Breast epithelium (tissue), 4 donors: ENCODE results near the gene TRAF3IP1. TPM values are rescaled to one million over a fixed set of nuclear protein-coding genes. Genes with fewer than 3 reads are reported as not detected.
"Not testable (repeated sequence)": the region's sequence is repeated elsewhere in the genome, so short reads cannot be mapped to it uniquely, and the experiment has no call there.

Experiments
- DNase-seq, 2 donors: peaks; one replicate each; pipeline ENCODE4 v3.0.0-alpha.2; 2019; ENCODE audit warnings: low spot score in 2 of 2
- H3K27ac ChIP-seq, 2 donors: fragments of 200-600 bp; sonication (generic) in 1 of 2; one replicate each; pipeline ENCODE4 v1.5.1; 2016 to 2019; ENCODE audit warnings: mild to moderate bottlenecking in 1 of 2
- H3K27me3 ChIP-seq, 2 donors: fragments of 200-600 bp; sonication (generic) in 1 of 2; one replicate each; pipeline versions ENCODE4 v1.5.1 to v1.6.0; 2017 to 2019; ENCODE audit warnings: control low read depth in 1 of 2, mild to moderate bottlenecking in 1 of 2
- H3K36me3 ChIP-seq: fragments of 200-600 bp; one replicate; pipeline ENCODE4 v1.5.1; 2019
- H3K4me1 ChIP-seq, 2 donors: fragments of 200-600 bp; sonication (generic); one replicate each; pipeline ENCODE4 v1.5.1; 2016 to 2019; ENCODE audit warnings: control low read depth in 1 of 2
- H3K4me3 ChIP-seq, 3 donors: fragments of 200-600 bp; sonication (generic); 1 replicate in 2 of 3; 2 replicates in 1 of 3; pipeline ENCODE4 v1.5.1; 2016 to 2019; ENCODE audit warnings: mild to moderate bottlenecking in 3 of 3, moderate library complexity in 2 of 3
- H3K9me3 ChIP-seq, 2 donors: fragments of 200-600 bp; sonication (generic) in 1 of 2; one replicate each; pipeline ENCODE4 v1.5.1; 2016 to 2019; ENCODE audit warnings: control low read depth in 1 of 2
- POLR2A ChIP-seq: fragments of 450-650 bp; IDR thresholded peaks from one replicate; pipeline ENCODE4 v1.6.1; 2016; ENCODE audit warnings: antibody characterized with exemption, mild to moderate bottlenecking, moderate library complexity
- POLR2AphosphoS5 ChIP-seq, 3 donors: sonication (generic); formaldehyde crosslinking; IDR thresholded peaks; one replicate each; pipeline ENCODE4 v1.6.1; 2017; ENCODE audit warnings: antibody characterized with exemption in 3 of 3
- intact Hi-C: fragments of 100-400 bp; cut with DNase I; formaldehyde crosslinking; loops from one replicate; pipeline ENCODE4 v1.15.1; 2023; ENCODE audit warnings: low total_unique reads
- total RNA-seq, 3 donors: library from RNA; depleted of rRNA; stranded (reverse); fragments of >200 nt; gene quantifications; one replicate each; pipeline ENCODE4 v1.1.0, GENCODE V29; 2016
- TF ChIP-seq, protein P1 (sequence below), 3 donors: fragments of 450-650 bp; IDR thresholded peaks; one replicate each; pipeline ENCODE4 v1.5.1; 2016 to 2017; ENCODE audit warnings: antibody characterized with exemption in 3 of 3, mild to moderate bottlenecking in 3 of 3, moderate library complexity in 3 of 3

Gene TRAF3IP1
- total RNA-seq, 3 donors from 2014 or later = 12.1 to 20.6 (median 15.7) TPM

DNA sequence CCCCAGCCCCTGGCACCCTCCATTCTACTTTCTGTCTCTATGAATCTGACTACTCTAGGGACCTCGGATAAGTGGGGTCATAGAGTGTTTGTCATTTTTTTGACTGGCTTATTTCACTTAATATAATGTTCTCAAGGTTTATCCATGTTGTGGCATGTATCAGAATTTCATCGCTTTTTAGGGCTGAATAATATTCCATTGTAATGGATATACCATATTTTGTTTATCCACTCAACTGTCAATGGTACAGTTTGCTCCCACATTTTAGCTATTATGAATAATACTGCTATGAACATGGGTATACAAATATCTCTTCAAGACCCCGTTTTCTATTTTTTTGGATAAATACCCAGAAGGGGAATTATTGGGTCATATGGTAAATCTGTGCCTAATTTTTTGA, 7.4 kb downstream of the TRAF3IP1 start:
- Histone ChIP-seq H3K9me3 (no peaks in the 10 kb centered on the region), H3K36me3 (no peaks in the 10 kb centered on the region), H3K27me3 (no peaks in the 10 kb centered on the region), H3K27ac (no peak overlapping the region), H3K4me1 (no peaks in the 10 kb centered on the region), H3K4me3 (no peak overlapping the region)
- intact Hi-C loops = no loop called here
- TF ChIP-seq, protein P1, sequence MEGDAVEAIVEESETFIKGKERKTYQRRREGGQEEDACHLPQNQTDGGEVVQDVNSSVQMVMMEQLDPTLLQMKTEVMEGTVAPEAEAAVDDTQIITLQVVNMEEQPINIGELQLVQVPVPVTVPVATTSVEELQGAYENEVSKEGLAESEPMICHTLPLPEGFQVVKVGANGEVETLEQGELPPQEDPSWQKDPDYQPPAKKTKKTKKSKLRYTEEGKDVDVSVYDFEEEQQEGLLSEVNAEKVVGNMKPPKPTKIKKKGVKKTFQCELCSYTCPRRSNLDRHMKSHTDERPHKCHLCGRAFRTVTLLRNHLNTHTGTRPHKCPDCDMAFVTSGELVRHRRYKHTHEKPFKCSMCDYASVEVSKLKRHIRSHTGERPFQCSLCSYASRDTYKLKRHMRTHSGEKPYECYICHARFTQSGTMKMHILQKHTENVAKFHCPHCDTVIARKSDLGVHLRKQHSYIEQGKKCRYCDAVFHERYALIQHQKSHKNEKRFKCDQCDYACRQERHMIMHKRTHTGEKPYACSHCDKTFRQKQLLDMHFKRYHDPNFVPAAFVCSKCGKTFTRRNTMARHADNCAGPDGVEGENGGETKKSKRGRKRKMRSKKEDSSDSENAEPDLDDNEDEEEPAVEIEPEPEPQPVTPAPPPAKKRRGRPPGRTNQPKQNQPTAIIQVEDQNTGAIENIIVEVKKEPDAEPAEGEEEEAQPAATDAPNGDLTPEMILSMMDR (IDR thresholded peaks at IDR 0.05) = no peak
- TF ChIP-seq POLR2A (no peak), POLR2AphosphoS5 (IDR thresholded peaks at IDR 0.05) (no peak)
- no peak for DNase-seq

DNA sequence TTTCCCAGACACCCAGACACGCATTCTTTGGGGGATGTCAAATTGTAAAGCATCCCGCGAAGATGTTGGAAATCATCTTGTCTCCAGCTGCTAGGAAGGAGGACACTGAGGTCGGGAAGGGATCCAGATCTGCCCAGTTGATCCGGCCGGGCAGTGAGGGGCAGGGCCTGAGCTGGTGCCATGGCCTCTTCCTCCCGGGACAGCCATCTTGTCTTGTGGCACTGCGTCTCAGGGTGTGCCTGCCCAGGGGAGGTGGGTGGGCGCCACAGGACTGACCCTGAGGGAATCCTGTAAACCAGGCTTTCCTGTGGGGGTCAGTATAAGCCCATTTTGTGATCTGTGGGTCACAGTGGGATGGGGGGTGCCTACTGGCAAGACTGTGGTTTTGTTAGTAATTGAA, 10.1 kb downstream of the TRAF3IP1 start:
- Histone ChIP-seq H3K9me3 (no peaks in the 10 kb centered on the region), H3K36me3 (no peaks in the 10 kb centered on the region), H3K27ac (no peak overlapping the region), H3K4me3 (no peak overlapping the region), H3K27me3 (no peaks in the 10 kb centered on the region), H3K4me1 (no peaks in the 10 kb centered on the region)
- TF ChIP-seq, protein P1 (IDR thresholded peaks at IDR 0.05) = no peak
- TF ChIP-seq POLR2A = no peak
- TF ChIP-seq POLR2AphosphoS5 (IDR thresholded peaks at IDR 0.05) = no peak
- no peak for DNase-seq
- intact Hi-C loops = no loop called here

DNA sequence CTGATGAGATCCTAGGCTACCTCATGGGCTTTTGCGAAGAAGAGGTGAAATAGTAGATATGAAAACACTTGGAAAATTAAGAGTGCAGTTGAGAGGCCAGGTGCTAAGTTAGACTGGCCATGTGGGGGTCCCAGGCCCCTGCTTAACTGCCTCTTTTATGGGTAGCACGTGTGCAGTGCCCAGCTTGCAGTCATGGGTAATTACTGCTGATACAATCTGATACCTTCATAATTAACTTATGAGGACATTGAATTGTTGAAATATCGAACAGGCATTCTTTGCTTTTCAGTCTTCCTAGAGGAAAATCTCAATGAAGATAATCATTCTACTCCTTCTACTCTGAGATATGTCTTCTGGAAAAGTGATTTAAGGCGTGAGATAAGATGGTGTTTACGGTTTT, 11.6 kb downstream of the TRAF3IP1 start:
- Histone ChIP-seq H3K9me3 (no peaks in the 10 kb centered on the region), H3K27me3 (no peaks in the 10 kb centered on the region), H3K4me1 (no peaks in the 10 kb centered on the region), H3K36me3 (no peaks in the 10 kb centered on the region), H3K27ac (no peak overlapping the region), H3K4me3 (no peak overlapping the region)
- TF ChIP-seq POLR2A (no peak), POLR2AphosphoS5 (IDR thresholded peaks at IDR 0.05) (no peak)
- TF ChIP-seq, protein P1 (IDR thresholded peaks at IDR 0.05) = no peak
- DNase-seq = no peak
- intact Hi-C loops = no loop called here

- intact Hi-C loops = no loop called here
- Histone ChIP-seq H3K36me3 (no peaks in the 10 kb centered on the region), H3K4me1 (no peaks in the 10 kb centered on the region), H3K27ac (no peak overlapping the region), H3K9me3 (no peaks in the 10 kb centered on the region), H3K4me3 (no peak overlapping the region), H3K27me3 (no peaks in the 10 kb centered on the region)
- no peak for DNase-seq
- no peak for TF ChIP-seq POLR2AphosphoS5 (IDR thresholded peaks at IDR 0.05)
- TF ChIP-seq POLR2A = no peak
- TF ChIP-seq, protein P1 (IDR thresholded peaks at IDR 0.05) = no peak
Observed at GRCh38 chr2:238334885-238335284, 14.6 kb downstream of the TRAF3IP1 start.

DNA sequence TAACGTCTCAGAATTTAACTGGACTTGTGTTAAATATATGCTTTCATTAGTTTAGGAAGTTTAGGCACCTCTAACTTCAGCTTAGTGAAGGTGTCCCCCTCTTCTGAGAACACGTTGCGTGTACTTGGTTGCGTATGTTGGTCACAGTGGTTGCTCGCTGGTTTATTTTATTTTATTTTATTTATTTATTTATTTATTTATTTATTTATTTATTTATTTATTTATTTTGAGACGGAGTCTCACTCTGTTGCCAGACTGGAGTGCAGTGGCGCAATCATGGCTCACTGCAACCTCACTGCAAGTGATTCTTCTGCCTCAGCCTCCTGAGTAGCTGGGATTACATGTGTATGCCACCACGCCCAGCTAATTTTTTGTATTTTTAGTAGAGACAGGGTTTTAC, 15.3 kb downstream of the TRAF3IP1 start:
- DNase-seq, H3K4me3 ChIP-seq, H3K9me3 ChIP-seq, H3K27me3 ChIP-seq, H3K4me1 ChIP-seq, H3K27ac ChIP-seq, H3K36me3 ChIP-seq, intact Hi-C loops: not testable (repeated sequence)

GRCh38 chr2:238336151-238336550, 15.8 kb downstream of the TRAF3IP1 start:
- H3K36me3 ChIP-seq = no peaks in the 10 kb centered on the region
- H3K9me3 ChIP-seq = no peaks in the 10 kb centered on the region
- H3K27ac ChIP-seq = no peak overlapping the region
- intact Hi-C loops = no loop called here
- no peak overlapping the region for H3K4me3 ChIP-seq
- TF ChIP-seq, protein P1 (IDR thresholded peaks at IDR 0.05) = no peak
- no peak for TF ChIP-seq POLR2A
- TF ChIP-seq POLR2AphosphoS5 (IDR thresholded peaks at IDR 0.05) = no peak
- DNase-seq = no peak
- H3K4me1 ChIP-seq = no peaks in the 10 kb centered on the region
- H3K27me3 ChIP-seq = no peaks in the 10 kb centered on the region
